ENCODE measurements around the gene TMEM175.

DNA sequence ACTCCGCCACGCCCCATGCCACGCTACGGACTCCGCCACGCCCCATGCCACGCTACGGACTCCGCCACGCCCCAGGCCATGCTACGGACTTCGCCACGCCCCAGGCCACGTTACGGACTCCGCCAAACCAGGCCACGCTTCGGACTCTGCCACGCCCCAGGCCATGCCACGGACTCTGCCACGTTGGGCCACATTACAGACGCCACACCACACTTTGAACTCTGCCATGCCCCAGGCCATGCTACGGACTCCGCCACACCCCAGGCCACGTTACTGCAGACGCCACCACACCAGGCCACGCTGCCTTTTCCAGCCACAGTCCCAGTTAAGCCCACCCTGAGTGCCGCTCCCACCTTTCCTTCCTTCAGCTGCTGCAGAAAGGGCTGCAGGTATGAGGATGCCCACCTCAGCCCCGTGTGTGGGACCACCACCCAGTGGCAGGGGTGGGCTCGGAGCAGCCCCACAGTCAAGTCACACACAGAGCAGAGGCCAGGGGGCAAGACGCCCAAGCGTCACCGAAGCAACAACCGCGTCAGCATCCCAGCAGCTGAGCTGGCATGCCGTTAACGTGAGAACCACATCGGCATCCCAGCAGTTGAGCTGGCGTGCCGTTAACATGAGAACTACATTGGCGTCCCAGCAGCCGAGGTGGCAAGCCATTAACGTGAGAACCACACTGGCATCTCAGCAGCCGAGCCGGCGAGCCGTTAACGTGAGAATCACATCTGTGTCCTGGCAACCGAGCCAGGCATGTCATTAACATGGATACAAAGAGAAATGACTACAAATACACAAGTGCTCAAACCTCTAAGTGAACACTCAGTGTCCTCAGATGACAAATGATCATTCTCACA is 26.5 kb upstream of the TMEM175 start:
- TF ChIP-seq CTCF (IDR thresholded peaks at IDR 0.05; ENCODE audit: low read depth, low read length) (no peak), EZH2phosphoT487 (IDR thresholded peaks at IDR 0.05; ENCODE audit: low read depth) (no peak)
